Activated CD4-positive, CD25-positive, alpha-beta regulatory T cell treated with anti-CD3 and anti-CD28 coated beads, Interleukin-2, amount 50 U/mL, for 16 hours (primary cell): ENCODE data around the gene SPTLC3.

Source experiments
- DNase-seq: peaks from one replicate; pipeline ENCODE4 v3.0.0-alpha.2; 2020; ENCODE audit warnings: low read depth, low spot score

The SPTLC3 gene

DNA sequence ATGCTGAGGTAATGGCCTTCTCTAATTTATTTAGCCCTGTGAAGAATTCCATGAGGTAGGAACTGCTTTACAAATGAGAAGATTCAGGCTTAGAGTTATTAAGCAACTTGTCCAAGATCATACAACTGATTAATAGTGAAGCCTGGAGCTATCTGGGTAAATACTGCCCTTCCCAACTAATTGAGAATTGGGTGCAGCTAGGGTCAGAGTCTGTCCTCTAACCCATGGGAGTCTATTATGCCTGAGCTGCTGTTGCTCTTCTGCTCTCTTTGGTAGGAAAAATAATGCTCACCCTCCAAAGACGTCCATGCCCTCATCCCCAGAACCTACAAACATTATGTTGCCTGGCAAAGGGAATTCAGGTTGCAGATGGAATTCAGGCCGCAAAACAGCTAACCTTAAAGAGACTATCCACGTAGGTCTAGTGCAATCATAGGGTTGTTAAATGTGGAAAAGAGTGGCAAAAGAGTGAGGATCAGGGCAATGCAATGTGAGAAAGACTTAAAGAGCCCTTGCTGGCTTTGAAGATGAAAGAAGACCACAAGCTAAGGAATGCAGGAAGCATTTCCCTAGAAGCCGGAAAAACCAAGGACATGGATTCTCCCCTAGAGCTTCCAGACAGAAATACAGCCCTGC, 90.1 kb downstream of the SPTLC3 start:
- no peak for DNase-seq

DNA sequence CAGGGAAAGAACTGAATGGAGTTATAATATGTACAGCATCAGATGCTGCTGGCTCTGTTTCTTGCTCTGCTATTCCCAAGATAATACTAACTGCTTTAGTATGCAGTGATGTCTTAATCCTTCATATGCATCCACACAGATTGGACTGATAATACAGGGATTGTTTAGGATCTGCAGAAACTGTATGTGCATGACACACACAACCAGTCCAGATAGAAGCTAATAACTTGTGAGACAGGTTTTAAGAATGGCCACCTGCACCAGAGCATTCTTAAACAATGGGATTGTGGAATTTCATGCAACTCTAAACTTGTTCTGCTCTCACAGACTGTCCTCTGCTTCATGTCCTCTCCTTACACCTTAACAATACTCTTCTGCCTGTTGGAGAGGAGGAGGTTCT, 90.9 kb downstream of the SPTLC3 start:
- no peak for DNase-seq

DNA sequence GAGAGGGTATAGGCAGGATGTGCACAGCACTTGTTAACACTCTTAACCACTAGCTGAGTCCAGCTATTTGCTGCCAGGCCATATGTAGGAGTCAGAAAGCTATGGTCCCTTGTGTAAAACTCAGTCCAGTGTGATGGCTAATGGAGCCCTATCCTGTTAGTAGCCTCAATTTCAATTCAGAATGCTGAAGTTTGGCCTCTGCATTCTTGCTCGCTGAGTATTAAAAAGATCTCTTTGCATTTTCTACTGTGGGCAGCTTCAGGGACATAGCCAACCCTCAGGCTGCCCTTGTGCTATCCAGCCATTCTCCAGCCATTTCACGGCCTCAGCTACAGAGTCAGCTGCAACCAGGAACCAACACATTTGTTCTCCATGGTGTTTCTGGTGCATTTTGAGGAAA, 92.5 kb downstream of the SPTLC3 start:
- no peak for DNase-seq

DNA sequence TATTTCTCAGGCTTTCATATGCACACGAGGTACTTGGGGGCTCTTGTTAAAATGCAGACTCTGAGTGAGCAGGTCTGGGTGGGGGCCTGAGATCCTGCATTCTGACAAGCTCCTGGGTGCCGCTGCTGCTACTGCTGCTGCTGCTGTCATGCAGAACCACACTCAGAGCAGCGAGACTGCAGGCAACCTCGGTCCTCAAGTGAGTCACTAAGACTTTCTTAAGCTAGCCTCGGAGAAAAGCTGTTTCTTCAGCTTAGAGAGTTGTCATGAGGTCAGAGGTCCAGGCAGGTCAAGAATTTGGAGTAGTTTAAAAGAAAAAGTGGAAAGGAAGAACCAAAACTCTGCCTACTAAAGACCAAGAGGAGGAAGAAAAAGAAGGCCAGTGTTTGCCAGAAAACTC, 92.9 kb downstream of the SPTLC3 start:
- DNase-seq = no peak

DNA sequence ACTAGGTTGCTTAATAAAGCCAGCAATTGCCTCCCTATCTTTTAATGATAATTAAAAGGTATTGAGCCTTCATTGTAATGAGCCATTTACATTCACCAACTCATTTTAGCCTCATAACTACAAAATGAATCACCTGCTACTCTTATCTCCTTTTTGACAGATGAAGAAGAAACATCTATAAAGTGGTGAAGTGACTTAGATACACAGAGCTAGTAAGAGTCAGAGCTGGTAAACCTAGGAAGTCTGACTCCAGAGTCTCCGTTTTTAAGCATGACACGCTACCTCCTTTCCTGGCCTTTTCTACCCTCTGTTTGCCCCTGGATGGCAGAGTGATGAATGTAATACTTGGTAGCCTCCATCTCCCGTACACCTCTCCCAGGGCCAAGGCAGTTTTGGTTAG, 93.5 kb downstream of the SPTLC3 start:
- no peak for DNase-seq

DNA sequence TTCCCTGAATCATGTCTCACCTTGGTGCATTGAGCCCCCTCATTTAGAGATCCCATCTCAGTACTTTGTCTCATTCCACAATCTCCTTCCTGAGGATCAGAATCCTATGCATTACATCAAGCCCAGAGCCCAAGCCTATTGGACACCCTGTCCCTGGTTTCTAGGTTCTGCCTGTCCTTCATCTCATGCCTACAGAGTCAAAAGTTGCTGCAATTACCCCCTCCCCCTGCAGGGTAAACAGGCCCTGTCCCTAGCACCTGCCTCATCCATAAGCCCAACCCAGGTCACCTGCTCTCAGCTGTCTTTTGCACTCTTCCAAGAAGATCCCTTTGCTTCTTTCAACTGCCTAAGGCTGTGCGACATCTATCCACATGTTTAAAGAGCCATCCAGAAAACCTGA, 93.9 kb downstream of the SPTLC3 start:
- DNase-seq = no peak

DNA sequence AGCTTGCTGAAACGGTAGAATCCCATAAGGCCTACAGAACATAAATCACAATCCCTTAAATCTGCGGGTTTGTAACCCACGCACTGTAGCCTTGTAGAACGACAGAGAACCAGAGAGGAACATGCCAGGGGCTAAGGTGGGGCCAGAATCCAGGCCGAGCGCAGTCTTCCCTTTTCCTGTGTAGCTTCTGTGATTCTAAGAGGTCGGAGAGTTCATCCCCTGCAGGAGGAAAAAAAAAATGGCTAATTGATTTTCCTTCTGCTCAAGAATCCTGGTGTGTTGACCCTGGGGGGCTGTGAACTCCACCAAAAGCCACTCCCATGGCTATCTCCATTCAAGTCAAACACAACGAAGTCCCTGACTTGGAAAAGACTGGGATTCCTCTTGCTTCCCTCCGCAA, 96.3 kb downstream of the SPTLC3 start:
- no peak for DNase-seq

DNA sequence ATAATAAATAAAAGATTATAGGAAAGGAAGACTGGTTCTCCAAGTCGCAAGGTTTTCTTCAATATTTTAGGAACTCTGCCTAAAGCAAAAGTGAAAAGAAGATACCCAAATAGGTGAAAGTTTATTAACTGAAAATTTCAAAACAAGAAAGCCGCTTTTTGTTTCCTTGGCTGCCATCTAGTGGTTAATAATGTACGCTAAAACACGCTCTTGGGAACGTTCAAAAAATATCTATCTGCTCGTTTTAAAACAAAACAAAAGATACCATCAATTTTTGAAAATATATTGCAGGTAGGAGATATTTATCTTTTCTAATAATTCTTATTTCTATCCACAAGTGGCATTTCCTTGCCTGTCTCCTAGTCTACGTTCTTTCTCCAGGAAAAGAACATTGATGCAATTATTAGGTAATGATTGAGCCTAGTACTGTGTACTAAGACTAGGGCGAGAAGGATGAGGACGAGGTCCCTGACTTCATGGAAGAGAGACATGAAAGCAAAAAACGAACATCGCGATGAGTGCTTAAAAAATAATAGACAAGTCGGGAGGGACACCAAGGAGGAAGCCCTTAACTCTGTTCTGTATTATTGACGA, 97.2 kb downstream of the SPTLC3 start:
- no peak for DNase-seq

DNA sequence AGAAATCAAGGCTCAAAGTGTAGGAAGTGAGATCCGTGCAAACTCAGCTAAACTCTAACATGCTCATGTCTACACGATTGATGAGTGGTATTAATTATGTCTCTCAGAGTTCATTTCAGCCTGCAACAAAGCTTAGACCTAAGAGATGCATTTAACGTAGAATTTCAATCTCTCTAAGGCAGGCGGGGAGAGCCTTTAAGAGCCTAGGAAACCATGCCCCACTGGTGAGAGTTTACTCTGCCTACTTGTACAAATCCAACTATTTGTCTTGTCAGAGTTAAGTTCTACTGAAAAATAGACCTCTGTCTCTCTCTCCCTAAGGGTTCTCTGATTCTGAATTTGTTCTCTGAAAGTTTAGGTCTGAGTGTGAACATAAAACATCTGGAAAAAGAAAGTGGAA, 100.9 kb downstream of the SPTLC3 start:
- no peak for DNase-seq

DNA sequence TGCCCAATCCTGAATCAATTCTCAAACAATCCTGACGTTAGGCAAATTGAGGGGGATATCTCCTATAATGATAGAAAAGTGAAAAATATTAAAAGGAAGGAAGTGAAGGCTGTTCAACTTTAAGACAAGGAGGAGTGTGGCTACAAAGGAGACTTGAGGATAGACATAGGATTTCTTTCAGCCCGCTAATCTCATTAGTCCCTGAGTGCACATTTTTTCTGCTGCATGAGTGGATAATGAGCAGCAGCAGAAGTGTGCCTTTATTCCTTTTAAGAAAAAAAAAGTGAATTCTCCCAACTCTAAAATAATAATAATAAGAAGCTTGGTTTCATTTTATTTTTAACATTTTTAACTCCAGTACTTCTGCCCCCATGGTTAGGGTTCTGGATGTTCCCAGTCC, 102.0 kb downstream of the SPTLC3 start:
- no peak for DNase-seq

DNA sequence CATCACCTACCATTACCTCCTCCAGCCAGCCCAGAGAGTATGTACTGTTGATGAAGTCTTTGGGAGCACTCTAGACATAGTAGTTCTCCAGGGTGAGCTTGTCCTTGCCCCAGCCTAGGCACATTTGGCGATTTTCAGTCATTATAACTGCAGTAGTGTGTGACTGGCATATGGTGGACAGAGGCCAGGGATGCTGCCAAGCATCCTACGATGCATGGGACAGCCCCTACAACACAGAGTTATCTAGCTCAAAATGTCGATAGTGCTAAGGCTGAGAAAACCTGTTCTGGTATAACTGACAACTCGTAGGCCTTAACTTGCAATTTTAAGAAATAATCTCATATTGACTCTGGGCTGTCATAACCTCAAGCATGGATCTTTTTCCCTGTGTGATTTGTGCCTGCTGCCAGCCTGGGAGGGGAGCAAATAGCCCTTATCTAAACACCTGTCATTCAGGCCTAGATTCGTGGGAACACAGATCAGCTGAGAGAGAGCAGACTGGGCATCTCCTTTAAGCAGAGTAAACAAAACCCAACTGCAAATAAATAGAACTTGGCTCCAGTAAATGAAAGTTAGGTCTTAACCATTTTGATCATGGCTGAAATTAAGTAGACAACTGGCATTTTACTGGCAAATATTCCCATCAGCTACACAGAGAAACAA, 102.6 kb downstream of the SPTLC3 start:
- DNase-seq = no peak

DNA sequence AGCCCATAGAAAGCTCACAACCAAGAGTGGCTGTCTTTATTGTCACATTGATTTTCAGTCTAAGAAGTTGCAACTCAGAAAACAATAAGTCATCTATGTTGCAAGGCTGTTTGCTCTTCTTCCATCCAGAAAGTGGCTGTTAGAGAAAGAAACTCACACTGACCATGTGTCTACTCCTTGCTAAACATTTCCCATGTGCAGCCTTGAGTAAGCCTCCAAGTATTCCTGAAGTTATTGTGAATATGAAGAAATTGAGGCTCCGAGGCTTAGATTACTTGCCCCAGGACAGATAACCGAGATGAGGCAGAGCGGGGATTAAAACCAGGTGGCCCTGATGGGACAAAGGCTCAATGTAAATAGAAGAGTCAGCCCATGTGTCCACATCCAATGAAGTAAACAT, 105.0 kb downstream of the SPTLC3 start:
- no peak for DNase-seq

DNA sequence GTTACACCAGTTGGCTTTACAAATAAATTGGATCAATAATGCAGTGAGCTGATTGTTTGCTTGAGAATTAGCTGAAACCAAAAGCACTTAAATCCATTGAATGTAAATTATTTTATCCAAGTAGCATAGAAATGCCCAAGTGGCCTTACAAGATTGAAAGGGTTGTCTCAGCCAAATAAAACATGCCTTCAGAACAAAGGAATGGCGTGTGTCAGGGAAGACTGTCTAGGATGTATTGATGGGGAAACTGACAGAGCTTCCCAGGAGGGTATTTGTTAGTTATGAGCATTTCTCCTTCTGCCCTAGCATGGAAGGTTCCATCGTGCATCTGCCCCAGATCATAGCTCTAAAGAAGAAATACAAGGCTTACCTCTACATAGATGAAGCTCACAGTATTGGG, 108.4 kb downstream of the SPTLC3 start:
- no peak for DNase-seq

DNA sequence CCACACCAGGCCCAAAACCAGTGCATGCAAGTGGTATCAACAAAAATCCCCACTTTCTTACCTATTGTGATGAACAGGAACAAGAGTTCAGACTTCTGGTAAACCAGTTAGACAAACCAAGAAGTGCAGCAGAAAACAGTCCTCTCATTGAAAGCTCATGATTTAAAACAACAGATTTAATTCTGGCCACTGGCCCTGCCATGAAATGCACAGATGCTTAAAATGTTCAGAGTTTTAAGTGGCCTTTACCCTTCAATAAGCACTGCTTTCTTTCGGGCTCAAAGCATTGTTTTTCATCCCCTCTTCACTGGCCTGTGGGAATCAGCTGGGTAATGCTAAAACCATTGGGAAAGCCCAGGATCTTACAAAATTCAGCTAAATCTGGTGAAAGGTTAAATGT, 109.9 kb downstream of the SPTLC3 start:
- DNase-seq = no peak

DNA sequence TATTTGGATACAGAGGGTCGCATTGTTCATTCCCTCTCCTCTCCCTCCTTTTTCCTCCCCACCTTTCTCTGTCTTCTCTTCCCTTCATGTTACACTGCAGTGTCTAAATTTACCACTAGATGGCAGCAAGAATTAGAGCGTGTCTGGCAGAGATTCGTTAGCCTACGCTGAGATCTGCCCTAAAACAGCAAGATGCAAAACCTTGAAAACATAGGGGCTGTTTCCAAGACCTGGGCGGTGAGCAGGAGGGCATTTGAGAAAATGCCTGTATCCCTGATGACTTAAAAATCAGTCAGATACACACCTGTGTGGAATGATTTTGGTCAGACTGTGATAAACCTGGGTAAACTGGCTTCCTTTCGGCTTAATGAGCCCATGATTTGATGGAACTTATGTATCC, 110.8 kb downstream of the SPTLC3 start:
- no peak for DNase-seq

DNA sequence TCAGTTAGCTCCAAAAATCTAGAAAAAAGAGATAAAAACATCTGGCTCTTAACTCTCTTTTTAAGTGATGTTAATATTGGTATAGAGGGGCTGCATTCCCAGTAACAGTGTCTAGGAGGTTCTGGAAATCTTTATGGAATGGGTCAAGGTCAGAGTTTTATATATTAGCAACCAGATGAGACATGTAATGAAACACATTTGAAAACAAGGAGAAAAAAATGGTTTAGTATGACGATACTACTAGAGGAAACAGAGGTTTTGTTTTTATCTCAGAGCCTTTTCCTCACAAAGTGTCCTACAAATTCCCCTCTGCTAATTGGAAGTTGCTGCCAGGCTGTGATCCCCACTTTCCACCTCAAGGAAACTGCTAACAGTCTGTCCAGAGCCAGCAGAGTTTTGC, 111.7 kb downstream of the SPTLC3 start:
- no peak for DNase-seq

DNA sequence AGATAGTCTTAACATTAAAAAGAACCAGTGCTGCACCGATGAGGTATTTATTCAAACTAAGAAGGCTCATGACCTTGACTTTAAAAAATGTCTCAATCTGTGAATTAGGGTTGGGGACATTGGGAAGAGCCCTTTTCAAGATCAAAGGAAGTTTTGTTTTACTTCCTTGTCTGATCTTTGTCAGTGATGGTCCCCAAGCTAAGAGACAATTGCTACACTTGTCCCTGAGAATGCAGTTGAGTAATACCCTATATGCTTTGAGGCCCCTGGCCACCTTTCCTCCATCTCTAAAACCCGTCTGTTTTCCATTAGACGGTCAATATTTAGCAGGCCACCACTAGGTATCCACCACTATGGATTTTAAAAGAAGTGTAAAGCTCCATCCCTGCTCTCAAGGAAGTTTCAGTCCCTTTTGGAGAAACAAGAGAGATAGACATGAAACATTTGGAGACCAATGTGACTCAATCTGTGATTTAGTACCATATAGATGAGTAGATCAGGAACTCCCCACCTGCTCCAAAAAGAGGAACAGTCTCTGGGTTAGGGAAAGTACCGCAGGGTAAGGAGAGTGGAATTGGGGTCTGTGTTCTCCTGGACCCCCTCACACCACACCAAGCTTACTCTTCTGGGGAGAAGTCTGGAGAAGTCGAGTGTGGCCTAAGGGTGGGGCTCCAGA, 113.2 kb downstream of the SPTLC3 start:
- no peak for DNase-seq

DNA sequence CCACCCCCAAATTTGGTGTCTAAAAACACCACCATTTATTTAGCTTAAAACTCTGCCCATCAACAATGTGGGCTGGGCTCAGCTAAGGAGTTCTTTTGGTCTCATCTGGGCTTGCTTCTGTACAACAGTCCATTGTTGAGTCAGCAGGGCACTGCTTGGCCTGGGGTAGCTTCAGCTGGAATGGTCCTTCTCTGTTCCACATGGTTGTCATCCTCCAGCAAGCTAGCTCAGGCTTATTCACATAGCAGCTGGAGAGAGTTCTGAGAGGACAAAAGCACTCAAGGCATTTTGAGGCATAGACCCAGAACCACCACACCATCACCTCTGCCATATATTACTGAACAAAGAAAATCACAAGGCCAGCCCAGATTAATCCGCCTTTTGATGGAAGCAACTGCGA, 116.7 kb downstream of the SPTLC3 start:
- DNase-seq = no peak

DNA sequence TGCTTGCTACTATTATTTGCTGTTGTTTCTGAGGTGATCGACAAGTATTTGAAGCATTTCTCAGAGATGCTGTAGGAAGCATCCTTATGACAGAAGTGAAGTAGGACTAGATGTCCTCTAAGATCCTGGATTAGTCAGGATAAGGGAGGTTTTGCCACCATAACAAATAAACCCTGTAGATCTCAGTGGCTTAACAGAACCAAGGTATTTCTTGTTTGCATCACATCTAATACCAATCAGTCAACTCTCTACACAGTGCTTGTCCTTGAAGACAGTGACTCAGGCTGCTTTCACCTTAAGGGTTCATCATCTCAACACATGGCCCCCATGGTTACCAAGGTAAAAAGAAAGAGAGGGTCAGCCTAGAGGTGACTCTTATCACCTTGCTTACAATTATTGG, 119.4 kb downstream of the SPTLC3 start:
- DNase-seq = no peak

DNA sequence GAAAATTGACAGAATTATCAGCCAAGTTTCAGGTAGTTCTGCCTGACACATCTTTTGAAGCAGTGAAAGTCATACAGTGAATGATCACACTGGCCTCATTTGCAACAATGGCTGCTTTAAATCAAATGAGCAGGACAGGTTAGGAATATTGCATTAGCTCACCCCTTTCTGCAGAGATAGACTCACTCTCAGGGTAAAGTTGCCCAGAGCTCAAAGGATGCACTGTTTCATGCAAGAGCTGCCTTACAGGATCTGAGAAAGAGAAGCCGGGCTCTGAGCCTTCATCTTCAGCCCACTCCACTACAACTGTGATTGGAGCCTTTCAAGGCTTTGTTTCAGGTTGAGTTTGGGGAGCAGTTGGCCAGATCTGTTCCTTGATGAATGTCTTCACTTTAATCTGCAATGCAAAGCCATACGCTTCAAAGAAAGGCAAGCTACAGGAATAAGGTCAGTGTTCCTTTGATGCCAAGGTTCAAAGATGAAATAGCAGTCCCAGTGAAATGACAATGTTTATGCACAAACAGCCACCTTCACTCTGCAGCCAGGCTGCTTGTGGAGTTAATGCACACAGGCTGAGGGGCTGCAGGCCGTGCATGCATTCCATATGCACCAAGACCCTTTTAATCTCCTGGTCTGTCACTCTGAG, 121.4 kb downstream of the SPTLC3 start:
- DNase-seq = no peak

DNA sequence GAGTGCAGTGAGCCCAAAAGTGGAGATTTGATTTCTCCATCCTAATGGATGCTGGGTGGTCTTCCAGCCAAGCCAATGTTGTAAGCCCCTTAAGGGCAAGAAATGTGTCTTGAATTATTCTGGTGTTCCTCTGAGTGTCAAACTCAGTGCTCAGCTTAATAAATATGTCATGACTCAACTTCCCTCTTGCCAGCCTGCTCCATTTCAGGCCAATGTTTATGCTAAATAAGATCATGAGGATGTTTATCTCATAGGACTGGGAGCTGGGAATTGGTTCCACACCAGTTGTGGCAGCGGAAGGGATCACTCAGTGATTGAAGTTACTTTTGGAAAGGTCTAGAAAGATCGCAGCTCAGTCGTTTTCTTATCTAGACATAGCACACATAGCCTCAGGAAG, 121.9 kb downstream of the SPTLC3 start:
- DNase-seq = no peak

DNA sequence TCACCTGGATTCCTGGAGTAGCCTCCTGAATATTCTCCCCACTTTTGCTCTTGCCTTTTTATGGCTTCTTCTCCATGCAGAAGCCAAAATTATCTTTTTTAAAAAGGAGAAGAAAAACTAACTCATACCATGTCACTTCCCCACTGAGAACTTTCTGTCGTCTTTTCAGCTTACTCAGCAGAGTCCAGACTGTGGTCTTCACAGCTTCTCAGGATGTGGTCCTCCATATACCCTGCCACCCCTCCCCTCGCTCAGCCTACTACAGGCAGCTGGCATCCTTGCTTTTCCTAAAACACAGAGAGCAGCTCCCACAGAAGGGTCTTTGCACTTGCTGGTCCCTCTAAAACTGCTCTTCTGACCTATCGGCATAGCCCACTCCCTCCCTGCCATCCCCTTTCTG, 122.9 kb downstream of the SPTLC3 start:
- no peak for DNase-seq
